HG03558 (cell line): Measurements from ENCODE around the gene HMGXB3.

Experiments used
- ATAC-seq: cut with Tn5 transposase; IDR thresholded peaks from one replicate; pipeline ENCODE4 v1.9.1; 2021; ENCODE audit warnings: moderate number of reproducible peaks; ENCODE audit not compliant: unreplicated experiment; ENCODE audit errors: extremely low read depth

HMGXB3 gene

DNA sequence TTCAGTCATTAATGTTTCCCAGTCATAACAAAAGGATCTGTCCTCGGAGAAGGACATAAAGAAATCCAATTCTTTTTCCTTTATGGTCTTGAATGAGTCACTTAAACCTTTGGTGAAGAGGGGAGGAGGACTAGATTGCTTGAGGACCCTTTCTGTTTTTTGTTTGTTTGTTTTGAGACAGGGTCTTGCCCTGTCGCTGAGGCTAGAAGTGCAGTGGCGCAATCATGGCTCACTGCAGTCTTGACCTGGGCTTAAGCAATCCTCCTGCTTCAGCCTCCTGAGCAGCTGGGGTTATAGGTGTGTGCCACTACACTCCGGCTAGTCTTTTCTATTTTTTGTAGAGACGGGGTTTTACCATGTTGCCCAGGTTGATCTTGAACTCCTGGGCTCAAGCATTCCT lies 12.4 kb upstream of the HMGXB3 start:
- no peak for ATAC-seq

DNA sequence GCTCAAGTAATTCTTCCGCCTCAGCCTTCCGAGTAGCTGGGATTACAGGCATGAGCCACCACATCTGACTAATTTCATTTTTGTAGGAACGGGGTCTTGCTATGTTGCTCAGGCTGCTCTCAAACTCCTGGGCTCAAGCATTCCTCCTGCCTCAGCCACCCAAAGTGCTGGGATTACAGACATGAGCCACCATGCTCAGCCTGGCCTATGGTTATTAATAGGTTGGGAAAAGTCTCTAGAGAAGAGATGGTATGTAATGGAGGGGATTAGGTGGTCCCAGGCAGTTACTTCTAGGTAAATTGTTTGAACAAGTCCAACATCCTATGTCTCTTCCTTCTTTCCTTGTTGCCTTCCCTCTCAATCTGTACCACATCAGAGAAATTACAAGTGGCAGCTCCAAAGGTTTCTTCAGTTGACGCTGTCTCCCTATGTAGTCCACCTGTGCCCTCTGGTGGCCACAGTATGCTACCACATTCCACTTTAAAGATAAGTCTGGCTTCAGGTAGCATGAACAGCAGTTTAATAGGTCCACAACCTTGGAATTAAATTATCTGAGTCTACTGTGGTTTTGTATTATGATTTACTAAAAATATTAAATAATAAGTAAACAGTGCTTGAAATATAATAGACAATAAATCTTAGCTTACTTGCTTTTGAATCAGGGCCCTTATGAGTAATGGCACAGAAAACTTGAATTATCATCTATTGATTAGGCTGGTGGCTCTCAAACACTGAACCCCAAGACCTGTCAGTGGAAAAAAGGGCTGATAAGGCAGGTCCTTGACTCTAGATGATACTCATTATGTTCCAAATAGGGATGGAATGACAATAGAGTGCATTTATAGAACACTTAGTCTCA lies 9.8 kb upstream of the HMGXB3 start:
- peak; percentile 75 for ATAC-seq

DNA sequence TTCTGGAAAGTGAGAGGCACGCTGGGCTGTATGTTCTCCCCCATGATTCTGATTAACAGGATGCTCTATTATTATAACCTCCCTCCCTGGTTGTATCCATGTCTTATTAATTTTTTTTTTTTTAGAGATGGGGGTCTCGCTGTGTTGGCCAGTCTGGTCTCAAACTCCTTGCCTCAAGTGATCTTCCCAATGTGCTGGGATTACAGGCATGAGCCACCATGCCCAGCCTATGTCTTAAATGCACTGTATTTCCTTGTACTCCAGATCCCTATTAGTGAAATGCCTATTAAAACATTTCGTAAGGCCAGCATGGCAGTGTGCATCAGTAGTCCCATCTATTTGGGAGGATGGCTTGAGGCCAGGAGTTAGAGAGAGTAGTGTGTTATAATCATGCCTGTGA lies 7.1 kb upstream of the HMGXB3 start:
- no peak for ATAC-seq

DNA sequence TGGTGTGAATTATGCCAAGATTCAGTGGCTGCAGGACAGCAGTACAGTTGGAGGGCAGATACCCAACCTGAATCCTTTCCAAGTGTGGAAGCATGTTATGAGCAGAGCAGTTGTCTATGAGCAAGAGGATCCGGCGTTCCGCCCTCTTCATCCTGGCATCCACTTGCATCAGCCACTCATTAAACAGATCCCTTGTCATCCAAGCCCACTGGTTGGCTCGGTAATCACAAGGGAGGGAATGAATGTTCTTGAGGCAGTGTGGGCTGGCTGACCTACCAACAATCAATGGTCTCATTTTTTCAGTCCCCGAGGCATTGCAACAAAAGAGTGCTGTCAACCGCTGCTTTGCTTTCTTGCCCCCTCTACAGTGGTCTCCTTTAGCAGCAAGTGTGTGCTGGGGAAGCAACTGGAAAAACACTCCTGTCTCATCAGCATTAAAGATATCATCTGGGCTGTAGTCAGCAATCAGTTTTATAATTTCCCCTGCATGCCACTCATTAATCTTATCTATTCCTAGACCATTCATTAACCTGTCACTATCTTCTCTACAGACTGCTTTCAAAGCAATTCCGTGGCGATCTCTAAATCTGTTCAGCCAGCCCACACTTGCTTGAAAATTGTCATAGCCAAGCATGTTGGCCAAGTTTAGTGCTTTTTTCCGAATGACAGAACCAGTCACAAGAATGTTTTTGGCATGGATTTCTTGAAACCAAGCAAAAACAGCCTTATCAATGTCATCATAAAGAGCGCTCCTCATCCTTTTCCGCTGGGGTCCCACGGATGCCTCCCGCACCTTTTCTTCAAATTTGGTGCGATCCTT lies 4.9 kb upstream of the HMGXB3 start:
- no peak for ATAC-seq

DNA sequence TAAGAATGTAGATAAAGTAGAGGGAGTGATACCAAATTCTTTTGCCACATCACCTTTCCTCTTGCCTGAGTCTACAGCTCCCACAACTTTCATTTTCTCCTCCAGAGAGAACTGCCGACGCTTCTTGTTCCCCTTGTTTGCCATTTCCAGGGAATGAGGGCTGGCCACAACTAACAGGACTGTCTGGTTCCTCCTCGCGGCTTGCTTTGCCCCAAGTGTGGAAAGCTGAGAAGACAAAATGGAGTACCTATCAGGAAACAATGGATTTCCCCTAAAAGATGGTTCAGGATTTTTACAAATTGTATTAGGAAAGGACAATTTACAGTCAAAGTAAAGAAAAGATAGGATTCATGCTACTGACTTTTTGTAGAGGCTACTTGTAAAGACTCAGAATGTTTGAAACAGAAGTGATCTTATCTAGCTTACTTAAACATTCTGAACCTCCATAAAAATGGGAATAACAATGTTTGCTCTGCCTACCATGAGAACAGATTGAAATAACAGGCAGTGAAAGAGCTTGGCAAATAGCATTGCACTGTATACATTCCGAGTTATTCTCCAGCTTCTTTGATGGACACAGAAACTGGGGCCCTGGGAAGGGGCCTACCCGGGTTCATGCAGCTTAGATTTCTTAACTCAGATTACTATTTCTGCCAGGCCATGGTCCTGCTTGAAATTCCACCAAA lies 4.2 kb upstream of the HMGXB3 start:
- ATAC-seq: no peak

DNA sequence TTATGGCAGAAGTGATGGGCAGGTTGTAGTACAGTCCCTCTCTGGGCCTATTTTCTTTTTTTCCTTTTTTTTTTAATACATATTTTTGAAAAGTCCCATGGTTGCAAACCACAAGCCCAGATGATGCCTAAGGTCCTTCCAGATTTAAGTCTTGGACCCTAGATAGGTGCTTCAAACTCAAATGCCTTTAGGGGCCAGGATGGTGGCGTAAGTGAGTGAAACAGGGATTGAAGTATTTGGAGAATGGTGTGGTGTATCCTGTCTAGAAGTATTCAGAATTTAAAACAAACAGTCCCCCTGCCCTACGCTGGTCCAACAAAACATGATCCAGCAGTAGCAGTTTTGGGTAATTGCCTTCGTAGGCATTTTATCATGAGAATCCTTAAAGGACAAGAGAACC lies 2.3 kb upstream of the HMGXB3 start:
- no peak for ATAC-seq

DNA sequence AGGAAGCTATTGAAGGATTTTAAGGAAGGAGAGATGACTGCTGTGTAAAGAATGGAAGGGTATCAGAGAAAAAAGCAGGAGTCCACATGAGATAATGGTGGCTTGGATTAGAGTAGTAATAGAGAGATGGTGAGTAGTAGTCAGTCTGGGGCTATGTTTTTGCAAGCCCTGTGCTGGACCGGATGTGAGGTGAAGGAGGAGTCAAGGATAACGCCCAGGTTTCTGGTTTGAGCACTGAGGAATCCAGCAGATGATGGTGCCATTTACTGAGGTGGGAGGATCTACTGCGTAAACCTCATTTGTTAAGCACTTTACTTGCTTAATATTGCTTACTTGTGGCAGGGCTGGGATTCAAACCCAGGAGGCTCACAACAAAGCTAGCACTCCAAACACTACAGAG lies 1.2 kb upstream of the HMGXB3 start:
- no peak for ATAC-seq

DNA sequence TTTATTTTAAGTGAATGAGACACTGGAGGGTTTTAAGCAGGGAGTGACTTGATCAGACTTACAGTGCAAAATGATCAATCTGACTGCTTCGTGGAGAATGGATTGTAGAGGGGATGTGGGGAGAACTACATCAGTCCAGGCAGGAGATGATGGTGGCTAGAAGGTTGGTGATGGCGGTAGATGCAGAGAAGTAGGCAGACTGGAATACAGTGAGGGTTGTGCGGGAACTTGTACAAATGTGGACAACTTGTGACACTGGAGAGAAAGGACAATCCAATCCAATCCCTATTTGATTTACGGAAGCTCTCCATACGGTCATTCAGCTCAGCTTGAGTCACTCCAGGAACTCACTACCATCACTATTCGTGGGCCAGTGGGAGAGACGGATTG lies 678 bp upstream of the HMGXB3 start:
- no peak for ATAC-seq

DNA sequence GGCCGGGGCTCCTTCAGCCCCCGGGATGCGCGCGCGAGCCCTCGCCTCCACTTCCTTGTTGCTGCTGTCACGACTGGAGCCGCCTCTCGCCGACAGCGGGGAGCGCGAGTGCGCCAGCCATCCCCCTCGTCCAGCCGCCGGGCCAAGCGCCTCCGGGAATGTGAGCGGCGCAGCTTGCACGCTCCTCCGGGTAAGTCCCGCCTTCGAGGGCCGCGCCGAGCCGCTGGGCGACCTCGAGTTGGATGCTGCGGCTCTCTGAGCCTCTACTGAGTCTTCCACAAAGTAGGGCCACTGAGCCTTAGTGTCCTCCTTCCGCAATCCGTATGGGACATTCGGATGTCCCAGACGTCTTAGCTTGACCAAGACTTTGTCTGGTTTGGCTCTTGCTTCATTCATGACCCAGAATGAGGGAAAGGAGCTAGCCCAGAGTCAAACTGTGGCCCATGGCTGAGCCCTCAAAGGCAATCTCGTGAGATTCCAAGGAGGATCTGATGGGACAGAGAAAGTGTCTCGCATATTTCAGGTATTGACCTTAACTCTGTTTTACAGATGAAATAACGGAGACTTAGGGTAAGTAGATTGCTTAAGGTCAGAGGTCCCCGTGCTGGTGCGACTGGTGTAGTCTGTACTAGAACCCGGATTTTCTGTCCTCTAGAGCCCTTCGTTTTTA lies 586 bp downstream of the HMGXB3 start:
- ATAC-seq: no peak

DNA sequence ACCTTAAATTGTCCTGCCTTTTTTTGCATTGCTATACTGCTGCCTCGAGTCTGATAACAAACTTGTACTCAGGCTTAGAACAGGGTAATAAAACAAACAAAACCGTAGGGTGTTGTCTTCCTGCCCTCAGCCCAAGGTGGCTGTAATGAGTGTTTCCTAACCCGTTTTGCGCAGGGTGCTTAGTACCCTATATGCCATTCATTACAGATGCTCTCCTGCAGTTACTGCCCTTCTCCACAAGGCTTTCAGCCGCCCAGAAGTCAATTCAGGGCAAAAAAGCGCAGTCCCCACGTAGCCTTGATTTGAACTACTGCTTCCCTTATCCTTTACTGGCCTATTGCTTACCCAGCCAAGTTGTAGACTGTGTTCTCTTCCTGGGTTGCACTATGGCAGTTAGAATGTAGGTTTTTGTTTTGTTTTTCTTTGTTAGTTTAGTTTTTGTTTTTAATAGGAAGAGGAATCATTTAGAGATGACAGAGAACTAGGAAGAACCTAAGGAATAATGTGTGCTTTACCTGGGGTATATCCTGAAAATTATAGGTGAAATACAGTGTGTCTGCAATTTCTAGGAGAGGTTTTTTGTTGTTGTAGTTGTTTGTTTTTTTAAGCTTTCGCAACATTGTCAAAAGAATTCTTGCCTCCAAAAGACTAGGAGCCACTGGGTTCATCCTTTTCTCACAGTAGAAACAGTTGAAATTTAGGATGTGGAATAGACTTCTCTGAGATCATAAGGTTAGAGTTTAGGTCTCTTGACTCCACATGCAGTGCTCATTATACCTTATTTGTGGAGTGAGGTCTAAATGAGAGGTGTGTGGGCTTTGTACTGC lies 1.3 kb downstream of the HMGXB3 start:
- ATAC-seq: peak; percentile 49

DNA sequence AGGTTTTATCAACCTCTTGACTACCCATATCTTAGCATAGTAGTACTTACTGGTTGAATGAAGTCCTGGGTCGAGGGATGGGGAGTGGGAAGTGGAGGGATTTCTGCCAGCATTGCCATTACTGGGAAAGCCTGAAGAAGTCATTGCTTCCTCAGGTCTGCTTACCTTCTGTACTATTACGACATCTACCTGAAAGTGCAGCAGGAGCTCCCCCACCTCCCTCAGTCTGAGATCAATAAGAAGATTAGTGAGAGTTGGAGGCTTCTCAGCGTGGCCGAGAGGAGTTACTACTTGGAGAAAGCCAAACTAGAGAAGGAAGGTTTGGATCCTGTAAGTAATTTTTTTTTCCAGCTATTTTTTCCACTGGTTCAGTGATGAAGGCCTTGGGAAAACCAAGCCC lies 5.8 kb downstream of the HMGXB3 start:
- no peak for ATAC-seq

DNA sequence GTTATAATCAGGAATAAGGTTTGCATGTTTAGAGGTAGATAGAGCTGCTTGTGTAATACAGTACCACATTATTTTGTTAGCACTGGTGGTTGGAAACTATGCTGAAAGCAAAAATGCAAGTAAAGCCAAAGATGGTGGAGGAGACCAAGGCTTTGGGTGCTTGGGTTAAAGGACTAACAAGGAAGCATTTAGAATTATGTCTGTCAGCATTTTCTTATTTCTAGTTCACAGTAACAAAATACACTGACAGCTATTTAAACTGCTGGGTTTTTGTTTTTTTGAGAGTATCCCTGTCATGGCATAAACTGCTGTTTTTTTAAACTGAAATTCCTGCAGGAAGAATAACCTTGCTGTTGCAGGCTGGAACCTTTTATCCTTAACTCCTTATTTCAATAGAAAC lies 6.5 kb downstream of the HMGXB3 start:
- ATAC-seq: no peak

DNA sequence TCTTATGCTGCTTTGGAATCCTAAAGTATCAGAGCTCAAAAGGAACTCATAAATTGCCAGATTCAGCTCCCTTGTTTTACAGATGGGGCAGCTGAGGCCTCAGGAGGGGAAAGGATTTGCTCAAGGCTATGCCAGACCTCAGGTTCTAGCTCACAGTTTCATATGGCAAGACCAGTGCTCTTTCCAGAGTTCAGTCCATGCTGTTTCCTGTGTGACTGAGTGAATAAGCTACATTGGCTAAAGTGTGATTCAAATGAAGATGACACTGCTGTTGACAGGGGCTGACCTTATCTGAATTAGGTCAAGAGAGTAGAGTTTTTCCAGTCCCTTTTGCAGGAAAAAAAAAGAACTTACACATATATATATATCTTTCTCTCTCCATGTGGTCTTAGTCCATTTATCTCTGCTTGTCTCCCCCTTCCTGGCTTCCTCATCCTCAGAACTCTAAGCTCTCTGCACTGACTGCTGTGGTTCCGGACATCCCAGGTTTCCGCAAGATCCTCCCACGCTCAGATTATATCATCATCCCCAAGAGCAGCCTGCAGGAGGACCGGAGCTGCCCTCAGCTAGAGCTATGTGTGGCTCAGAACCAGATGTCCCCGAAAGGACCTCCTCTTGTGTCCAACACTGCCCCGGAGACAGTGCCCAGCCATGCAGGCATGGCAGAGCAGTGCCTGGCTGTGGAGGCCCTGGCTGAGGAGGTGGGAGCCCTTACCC lies 9.3 kb downstream of the HMGXB3 start:
- no peak for ATAC-seq

DNA sequence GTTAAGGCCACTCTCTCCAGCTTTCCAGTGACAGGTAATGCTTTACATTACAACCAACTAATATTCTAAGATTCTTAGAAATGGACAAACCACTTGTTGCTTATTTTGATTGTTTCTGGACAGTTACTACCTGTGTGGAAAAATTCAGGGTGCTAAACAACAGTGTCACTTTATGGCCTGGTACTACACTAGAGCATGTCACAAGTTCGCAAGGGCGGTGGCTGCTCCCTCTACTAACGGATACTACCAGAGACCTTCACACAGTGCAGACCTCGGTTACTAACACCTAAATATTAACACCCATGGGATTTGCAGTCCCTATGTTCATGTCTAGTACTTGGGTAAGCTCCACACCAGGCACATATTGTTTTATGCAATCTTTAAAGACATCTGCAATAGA lies 13.4 kb downstream of the HMGXB3 start:
- ATAC-seq: no peak

DNA sequence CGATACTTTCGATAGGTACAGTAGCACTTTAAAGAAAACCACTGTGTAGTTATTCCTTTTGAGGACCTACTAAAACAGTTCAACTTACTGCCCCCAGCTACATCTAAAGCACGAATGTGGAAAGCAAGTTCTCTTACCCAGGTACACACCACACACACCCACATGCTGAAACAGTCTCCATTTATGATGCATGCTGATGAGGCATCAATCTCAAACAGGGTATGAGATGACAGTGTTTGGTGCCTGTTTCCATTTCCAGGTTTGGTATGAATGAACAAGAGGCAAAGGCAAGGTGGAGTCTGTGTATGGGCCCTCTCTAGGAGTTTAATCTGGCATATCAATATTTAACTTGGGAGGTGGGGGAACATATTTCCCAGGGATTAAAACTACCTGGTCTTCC lies 13.9 kb downstream of the HMGXB3 start:
- ATAC-seq: no peak

DNA sequence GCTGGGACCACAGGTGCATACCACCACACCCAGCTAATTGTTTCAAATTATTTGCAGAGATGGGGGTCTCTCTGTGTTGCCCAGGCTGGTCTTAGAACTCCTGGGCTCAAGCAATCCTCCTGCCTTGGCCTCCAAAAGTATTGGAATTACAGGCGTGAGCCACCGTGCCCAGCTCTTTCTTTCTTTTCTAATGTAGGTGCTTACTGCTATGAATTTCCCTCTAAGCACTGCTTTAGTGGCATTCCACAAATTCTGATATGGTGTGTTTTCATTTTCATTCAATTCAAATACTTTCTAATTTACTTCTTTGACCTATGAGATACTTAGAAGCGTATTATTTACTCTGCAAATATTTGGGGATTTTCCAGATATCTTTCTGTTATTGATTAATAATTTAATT lies 14.9 kb downstream of the HMGXB3 start:
- no peak for ATAC-seq

DNA sequence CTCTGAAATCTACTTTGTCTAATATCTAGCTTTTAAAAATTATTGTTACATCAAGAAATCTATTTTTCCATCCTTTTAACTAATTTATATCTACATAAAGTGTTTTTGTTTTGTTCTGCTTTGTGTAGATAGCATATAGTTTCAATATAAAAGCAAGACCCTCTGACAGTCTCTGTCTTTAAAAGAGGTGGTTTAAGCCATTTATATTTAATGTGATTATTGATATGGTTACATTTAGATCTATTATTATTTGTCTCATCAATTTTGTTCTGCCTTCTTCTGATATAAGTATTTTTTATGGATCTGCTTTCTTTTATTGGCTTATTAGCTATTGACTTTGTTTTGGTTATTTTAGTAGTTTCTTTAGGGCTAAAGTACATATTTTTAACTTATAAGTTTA lies 16.0 kb downstream of the HMGXB3 start:
- ATAC-seq: no peak

DNA sequence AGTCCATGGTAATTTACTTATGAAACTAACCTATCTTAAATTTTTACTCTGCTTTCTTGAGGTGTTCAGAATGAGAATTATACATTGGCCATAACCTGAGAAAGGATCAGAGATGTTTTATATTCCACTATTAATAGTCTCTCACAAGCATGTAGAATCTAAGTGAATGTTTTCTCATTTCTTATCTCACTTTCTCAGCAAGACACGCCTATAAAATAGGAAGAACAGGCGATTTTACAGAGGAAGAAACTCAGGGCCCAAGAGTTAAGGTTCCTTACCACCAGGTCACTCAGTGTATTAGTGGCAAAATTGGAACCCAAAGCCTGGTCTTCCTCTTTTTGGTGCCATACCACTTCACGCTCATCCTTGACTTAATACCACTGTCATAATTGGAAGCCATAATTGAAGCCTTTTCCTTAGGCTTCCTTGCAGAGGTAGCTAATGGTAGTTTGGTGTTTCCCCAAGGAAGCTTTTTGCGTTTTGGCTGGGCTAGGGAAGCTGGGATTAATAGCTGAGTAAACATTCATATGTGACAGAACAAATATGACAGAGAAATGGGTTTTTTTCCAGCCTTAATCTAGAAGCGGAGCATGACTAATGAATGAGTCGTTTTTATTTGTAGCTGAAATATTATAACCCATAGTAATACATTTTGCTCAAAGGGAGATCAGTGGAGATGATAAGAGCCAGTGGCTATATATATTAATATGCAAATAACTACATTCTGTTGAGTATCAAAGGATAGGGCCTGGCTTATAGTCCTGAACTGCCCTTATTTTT lies 16.9 kb downstream of the HMGXB3 start:
- no peak for ATAC-seq
